Ascending aorta (tissue), 2 donors: Measurements from ENCODE around the gene TSC22D2. TPM values are rescaled to one million over a fixed set of nuclear protein-coding genes. Genes with fewer than 3 reads are reported as not detected.

Experiments
- DNase-seq, 2 donors: peaks; one replicate each; pipeline ENCODE4 v3.0.0-alpha.2; 2019; ENCODE audit warnings: low spot score in 2 of 2
- H3K27ac ChIP-seq, 2 donors: fragments of 200-600 bp; sonication (generic); one replicate each; pipeline ENCODE4 v1.5.1; 2016 to 2017; ENCODE audit warnings: mild to moderate bottlenecking in 1 of 2
- H3K27me3 ChIP-seq: fragments of 200-600 bp; sonication (generic); one replicate; pipeline ENCODE4 v1.5.1; 2017
- H3K36me3 ChIP-seq, 2 donors: fragments of 200-600 bp; sonication (generic); one replicate each; pipeline ENCODE4 v1.5.1; 2016
- H3K4me1 ChIP-seq, 2 donors: fragments of 200-600 bp; sonication (generic); one replicate each; pipeline ENCODE4 v1.5.1; 2016 to 2017; ENCODE audit warnings: mild to moderate bottlenecking in 1 of 2
- H3K4me3 ChIP-seq, 2 donors: fragments of 200-600 bp; sonication (generic); one replicate each; pipeline ENCODE4 v1.5.1; 2016 to 2017; ENCODE audit warnings: mild to moderate bottlenecking in 1 of 2
- H3K9me3 ChIP-seq, 2 donors: fragments of 200-600 bp; sonication (generic); one replicate each; pipeline ENCODE4 v1.5.1; 2016
- CTCF ChIP-seq, 3 experiments: fragments of 200-600 bp in 2 of 3; fragments of 450-650 bp in 1 of 3; sonication (generic) in 2 of 3; IDR thresholded peaks; one replicate each; pipeline ENCODE4 v1.5.1; 2016 to 2019; ENCODE audit warnings: antibody characterized with exemption in 3 of 3, mild to moderate bottlenecking in 1 of 3, moderate library complexity in 1 of 3
- intact Hi-C: fragments of 100-400 bp; cut with DNase I; formaldehyde crosslinking; loops from one replicate; pipeline ENCODE4 v1.15.1; 2023
- total RNA-seq: library from RNA; depleted of rRNA; stranded (reverse); fragments of >200 nt; gene quantifications from one replicate; pipeline ENCODE4 v1.1.0, GENCODE V29; 2016

The TSC22D2 gene
- total RNA-seq, 1 donor from 2014 or later = 17.9 TPM

GRCh38 chr3:150421799-150422548, 13.9 kb downstream of the TSC22D2 start:
- Histone ChIP-seq H3K4me3 (no peak overlapping the region), H3K27ac (no peak overlapping the region), H3K9me3 (no peaks in the 10 kb centered on the region), H3K4me1 (peaks cover 0 to 31% of the 10 kb centered on the region in 2 donors), H3K36me3 (peaks cover 0 to 6% of the 10 kb centered on the region in 2 donors), H3K27me3 (no peaks in the 10 kb centered on the region)
- intact Hi-C loops = no loop called here
- TF ChIP-seq CTCF (IDR thresholded peaks at IDR 0.05) = no peak
- DNase-seq = no peak

GRCh38 chr3:150422907-150423306, 14.8 kb downstream of the TSC22D2 start:
- Histone ChIP-seq H3K36me3 (peaks cover 0 to 6% of the 10 kb centered on the region in 2 donors), H3K27me3 (no peaks in the 10 kb centered on the region), H3K4me3 (no peak overlapping the region), H3K9me3 (no peaks in the 10 kb centered on the region), H3K27ac (no peak overlapping the region), H3K4me1 (peaks cover 0 to 30% of the 10 kb centered on the region in 2 donors)
- intact Hi-C loops = no loop called here
- DNase-seq = no peak
- no peak for TF ChIP-seq CTCF (IDR thresholded peaks at IDR 0.05)

GRCh38 chr3:150423761-150424160, 15.7 kb downstream of the TSC22D2 start:
- no peaks in the 10 kb centered on the region for H3K9me3 ChIP-seq
- no peaks in the 10 kb centered on the region for H3K27me3 ChIP-seq
- no peak for DNase-seq
- intact Hi-C loops = no loop called here
- peaks cover 0 to 29% of the 10 kb centered on the region in 2 donors for H3K4me1 ChIP-seq
- H3K36me3 ChIP-seq = peaks cover 0 to 6% of the 10 kb centered on the region in 2 donors
- H3K27ac ChIP-seq = no peak overlapping the region
- no peak overlapping the region for H3K4me3 ChIP-seq
- TF ChIP-seq CTCF (IDR thresholded peaks at IDR 0.05) = no peak

GRCh38 chr3:150426292-150426691, 18.2 kb downstream of the TSC22D2 start:
- no peak overlapping the region for H3K27ac ChIP-seq
- H3K36me3 ChIP-seq = peaks cover 0 to 6% of the 10 kb centered on the region in 2 donors
- H3K27me3 ChIP-seq = no peaks in the 10 kb centered on the region
- no peak overlapping the region for H3K4me3 ChIP-seq
- H3K4me1 ChIP-seq = peaks cover 0 to 24% of the 10 kb centered on the region in 2 donors
- intact Hi-C loops = no loop called here
- H3K9me3 ChIP-seq = no peaks in the 10 kb centered on the region
- no peak for TF ChIP-seq CTCF (IDR thresholded peaks at IDR 0.05)
- DNase-seq = no peak

GRCh38 chr3:150428562-150428961, 20.5 kb downstream of the TSC22D2 start:
- DNase-seq = no peak
- Histone ChIP-seq H3K27me3 (no peaks in the 10 kb centered on the region), H3K27ac (no peak overlapping the region), H3K36me3 (peaks cover 0 to 3% of the 10 kb centered on the region in 2 donors), H3K4me3 (no peak overlapping the region), H3K9me3 (no peaks in the 10 kb centered on the region), H3K4me1 (peaks cover 0 to 19% of the 10 kb centered on the region in 2 donors)
- intact Hi-C loops = no loop called here
- no peak for TF ChIP-seq CTCF (IDR thresholded peaks at IDR 0.05)
